HEK293 (cell line): Measurements from ENCODE around the gene AFF4.

Source experiments
- CTCF ChIA-PET: fragments of 350-600 bp; formaldehyde crosslinking; extraction: SDS; loops from one replicate; lab custom pipeline; 2021; ENCODE audit warnings: antibody characterized with exemption; lab: Yijun Ruan, JAX
- POLR2A ChIA-PET: fragments of 300-600 bp; formaldehyde crosslinking; extraction: SDS; loops from one replicate; lab custom pipeline; 2020; ENCODE audit warnings: antibody characterized with exemption, inconsistent platforms; lab: Yijun Ruan, JAX
- H3K27ac ChIP-seq: fragments of 200-500 bp; sonication (Bioruptor generic); 2 replicates; pipeline ENCODE4 v1.5.1; 2014; ENCODE audit warnings: low read depth, low read length, control low read depth, inconsistent platforms; ENCODE audit errors: extremely low read depth
- H3K36me3 ChIP-seq, 2 experiments: fragments of 200-500 bp in 1 of 2; sonication (Bioruptor generic) in 1 of 2; 1 replicate in 1 of 2; 2 replicates in 1 of 2; pipeline ENCODE4 v1.5.1; 2014 to 2017; ENCODE audit warnings: inconsistent platforms in 2 of 2, low read length in 2 of 2; ENCODE audit not compliant: control insufficient read depth in 2 of 2, insufficient read depth in 1 of 2
- H3K4me1 ChIP-seq: fragments of 200-500 bp; sonication (Bioruptor generic); 2 replicates; pipeline ENCODE4 v1.5.1; 2014; ENCODE audit warnings: mild to moderate bottlenecking, low read length, inconsistent platforms; ENCODE audit not compliant: control insufficient read depth, insufficient read depth
- H3K4me3 ChIP-seq: 2 replicates; pipeline ENCODE4 v1.5.1; 2011; ENCODE audit warnings: low read depth, mild to moderate bottlenecking, control low read depth, low read length, moderate library complexity
- H3K9me3 ChIP-seq: fragments of 200-500 bp; sonication (Bioruptor generic); 2 replicates; pipeline ENCODE4 v1.5.1; 2014; ENCODE audit warnings: low read depth, low read length, inconsistent platforms; ENCODE audit not compliant: control insufficient read depth, insufficient read depth
- BCL11A ChIP-seq: fragments of 450-650 bp; formaldehyde crosslinking; IDR thresholded peaks from 2 replicates; pipeline ENCODE4 v1.5.1; 2016; ENCODE audit warnings: low read depth, missing biosample characterization, missing genetic modification characterization
- MYNN ChIP-seq: fragments of 450-650 bp; formaldehyde crosslinking; IDR thresholded peaks from 2 replicates; pipeline ENCODE4 v1.5.1; 2016; ENCODE audit warnings: missing biosample characterization, missing genetic modification characterization, borderline replicate concordance
- SCRT1 ChIP-seq: fragments of 450-650 bp; formaldehyde crosslinking; IDR thresholded peaks from 2 replicates; pipeline ENCODE4 v1.5.1; 2016; ENCODE audit warnings: missing biosample characterization, missing genetic modification characterization, borderline replicate concordance
- ZFHX2 ChIP-seq: fragments of 450-650 bp; formaldehyde crosslinking; conservative IDR thresholded peaks from 2 replicates; pipeline ENCODE4 v1.5.1; 2016; ENCODE audit warnings: missing biosample characterization, missing genetic modification characterization
- ZNF112 ChIP-seq: fragments of 450-650 bp; formaldehyde crosslinking; IDR thresholded peaks from 2 replicates; pipeline ENCODE4 v1.5.0; 2017; ENCODE audit warnings: missing biosample characterization, missing genetic modification characterization
- ZNF23 ChIP-seq: fragments of 450-650 bp; formaldehyde crosslinking; IDR thresholded peaks from 2 replicates; pipeline ENCODE4 v1.5.1; 2016; ENCODE audit warnings: missing biosample characterization, missing genetic modification characterization, borderline replicate concordance
- ZNF266 ChIP-seq: fragments of 450-650 bp; formaldehyde crosslinking; IDR thresholded peaks from 2 replicates; pipeline ENCODE4 v1.5.1; 2016; ENCODE audit warnings: missing biosample characterization, missing genetic modification characterization, low read depth
- ZNF292 ChIP-seq: fragments of 450-650 bp; formaldehyde crosslinking; IDR thresholded peaks from 2 replicates; pipeline ENCODE4 v1.5.1; 2016; ENCODE audit warnings: low read depth, missing biosample characterization, missing genetic modification characterization, borderline replicate concordance
- ZNF394 ChIP-seq: fragments of 450-650 bp; formaldehyde crosslinking; IDR thresholded peaks from 2 replicates; pipeline ENCODE4 v1.5.1; 2016; ENCODE audit warnings: missing biosample characterization, missing genetic modification characterization, mild to moderate bottlenecking, moderate library complexity, borderline replicate concordance
- ZNF518A ChIP-seq: fragments of 450-650 bp; formaldehyde crosslinking; conservative IDR thresholded peaks from 2 replicates; pipeline ENCODE4 v1.5.1; 2016; ENCODE audit warnings: low read depth, missing biosample characterization, missing genetic modification characterization
- ZNF548 ChIP-seq: fragments of 450-650 bp; formaldehyde crosslinking; IDR thresholded peaks from 2 replicates; pipeline ENCODE4 v1.5.1; 2016; ENCODE audit warnings: missing biosample characterization, missing genetic modification characterization
- ZNF558 ChIP-seq: fragments of 450-650 bp; formaldehyde crosslinking; IDR thresholded peaks from 2 replicates; pipeline ENCODE4 v1.5.1; 2016; ENCODE audit warnings: missing biosample characterization, missing genetic modification characterization
- ZNF629 ChIP-seq: fragments of 450-650 bp; formaldehyde crosslinking; IDR thresholded peaks from 2 replicates; pipeline ENCODE4 v1.5.1; 2017; ENCODE audit warnings: missing biosample characterization, missing genetic modification characterization
- ZNF76 ChIP-seq: fragments of 450-650 bp; formaldehyde crosslinking; IDR thresholded peaks from 2 replicates; pipeline ENCODE4; 2016; ENCODE audit warnings: low read depth, missing biosample characterization, missing genetic modification characterization, borderline replicate concordance
- ZNF843 ChIP-seq: fragments of 450-650 bp; formaldehyde crosslinking; IDR thresholded peaks from 2 replicates; pipeline ENCODE4 v1.5.1; 2016; ENCODE audit warnings: missing biosample characterization, missing genetic modification characterization
- TF ChIP-seq, protein P1 (sequence below): fragments of 450-650 bp; formaldehyde crosslinking; IDR thresholded peaks from 2 replicates; pipeline ENCODE4 v1.5.1; 2016; ENCODE audit warnings: missing biosample characterization, missing genetic modification characterization
- TF ChIP-seq, protein P2 (sequence below): fragments of 450-650 bp; formaldehyde crosslinking; optimal IDR thresholded peaks from 2 replicates; pipeline ENCODE3; 2016; ENCODE audit warnings: missing biosample characterization, mild to moderate bottlenecking, missing genetic modification characterization

The AFF4 gene

GRCh38 chr5:132898094-132898493 lies 65.3 kb downstream of the AFF4 start:
- no peak overlapping the region for H3K27ac ChIP-seq
- CTCF ChIA-PET = interaction anchor here (1.5 kb wide), 1 partner anchor 15 kb away, joined by 7 read pairs; no protein-coding TSS in a partner anchor
- peaks cover 66 to 79% of the 10 kb centered on the region in 2 experiments for H3K36me3 ChIP-seq

DNA sequence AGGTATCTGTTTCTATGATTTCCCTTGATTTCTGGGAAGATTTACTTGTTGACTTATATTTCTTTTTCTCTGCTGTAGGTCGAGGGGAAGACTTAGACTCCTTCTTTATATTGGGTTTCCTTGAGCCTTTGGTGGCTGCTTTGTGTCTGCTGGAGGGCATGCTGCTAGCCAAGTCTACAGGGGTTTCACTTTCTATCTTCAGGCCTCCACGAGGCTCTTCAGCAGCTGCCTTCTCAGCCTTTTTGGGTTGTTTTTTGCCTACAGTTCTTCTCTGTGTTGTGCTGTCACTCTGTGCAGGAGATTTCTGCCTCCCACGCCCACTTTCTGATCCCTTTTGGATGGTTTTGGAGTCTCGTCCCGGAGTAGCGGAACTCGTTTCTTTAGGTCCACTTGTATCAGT lies 66.7 kb downstream of the AFF4 start:
- H3K36me3 ChIP-seq = peaks cover 68 to 86% of the 10 kb centered on the region in 2 experiments
- ChIA-PET CTCF (interaction anchor here (1.5 kb wide), 1 partner anchor 14 kb away, joined by 7 read pairs; no protein-coding TSS in a partner anchor), POLR2A (no interaction called here)
- no peak overlapping the region for H3K4me3 ChIP-seq
- H3K4me1 ChIP-seq = no peaks in the 10 kb centered on the region
- TF ChIP-seq ZNF843 (tag by site-specific recombination) (no peak), ZNF518A (no peak), ZNF629 (tag by site-specific recombination) (no peak)
- TF ChIP-seq, protein P1, sequence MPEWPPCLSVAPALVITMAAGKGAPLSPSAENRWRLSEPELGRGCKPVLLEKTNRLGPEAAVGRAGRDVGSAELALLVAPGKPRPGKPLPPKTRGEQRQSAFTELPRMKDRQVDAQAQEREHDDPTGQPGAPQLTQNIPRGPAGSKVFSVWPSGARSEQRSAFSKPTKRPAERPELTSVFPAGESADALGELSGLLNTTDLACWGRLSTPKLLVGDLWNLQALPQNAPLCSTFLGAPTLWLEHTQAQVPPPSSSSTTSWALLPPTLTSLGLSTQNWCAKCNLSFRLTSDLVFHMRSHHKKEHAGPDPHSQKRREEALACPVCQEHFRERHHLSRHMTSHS (tag by site-specific recombination) = no peak
- H3K9me3 ChIP-seq = no peaks in the 10 kb centered on the region
- no peak overlapping the region for H3K27ac ChIP-seq

More at GRCh38 chr5:132898094-132898493, 65.3 kb downstream of the AFF4 start:
- POLR2A ChIA-PET = no interaction called here
- no peaks in the 10 kb centered on the region for H3K9me3 ChIP-seq
- H3K4me3 ChIP-seq = no peak overlapping the region
- H3K4me1 ChIP-seq = no peaks in the 10 kb centered on the region
- TF ChIP-seq ZNF548 (tag by site-specific recombination) = no peak
- TF ChIP-seq ZNF76 (tag by site-specific recombination) = no peak
- TF ChIP-seq ZNF23 = no peak
- TF ChIP-seq BCL11A (tag by site-specific recombination) = no peak
- no peak for TF ChIP-seq ZNF843 (tag by site-specific recombination)
- no peak for TF ChIP-seq ZNF112 (tag by site-specific recombination)
- TF ChIP-seq, protein P2, sequence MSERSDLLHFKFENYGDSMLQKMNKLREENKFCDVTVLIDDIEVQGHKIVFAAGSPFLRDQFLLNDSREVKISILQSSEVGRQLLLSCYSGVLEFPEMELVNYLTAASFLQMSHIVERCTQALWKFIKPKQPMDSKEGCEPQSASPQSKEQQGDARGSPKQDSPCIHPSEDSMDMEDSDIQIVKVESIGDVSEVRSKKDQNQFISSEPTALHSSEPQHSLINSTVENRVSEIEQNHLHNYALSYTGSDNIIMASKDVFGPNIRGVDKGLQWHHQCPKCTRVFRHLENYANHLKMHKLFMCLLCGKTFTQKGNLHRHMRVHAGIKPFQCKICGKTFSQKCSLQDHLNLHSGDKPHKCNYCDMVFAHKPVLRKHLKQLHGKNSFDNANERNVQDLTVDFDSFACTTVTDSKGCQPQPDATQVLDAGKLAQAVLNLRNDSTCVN = no peak
- TF ChIP-seq ZNF266 = no peak
- TF ChIP-seq ZNF558 (tag by site-specific recombination) = no peak
- no peak for TF ChIP-seq ZNF292
- no peak for TF ChIP-seq MYNN (tag by site-specific recombination)
- TF ChIP-seq SCRT1 (tag by site-specific recombination) = no peak
- no peak for TF ChIP-seq ZNF394
- TF ChIP-seq ZFHX2 (tag by site-specific recombination) = no peak
